Measurements from ENCODE around the gene SPACA5B.

The SPACA5B gene

GRCh38 chrX:48107717-48108116 lies 22.7 kb upstream of the SPACA5B start:
- no peak for TF ChIP-seq MAX (IDR thresholded peaks at IDR 0.05)
- TF ChIP-seq NFIC (IDR thresholded peaks at IDR 0.05) = no peak
- no peak for TF ChIP-seq CREB1 (IDR thresholded peaks at IDR 0.05; ENCODE audit: low read depth)
- TF ChIP-seq EP300 (IDR thresholded peaks at IDR 0.05; ENCODE audit: borderline replicate concordance) = no peak
- no peak for TF ChIP-seq TAF1 (IDR thresholded peaks at IDR 0.05; ENCODE audit: low read depth)
- no peak for TF ChIP-seq FOXM1 (IDR thresholded peaks at IDR 0.05; ENCODE audit: borderline replicate concordance, low read depth)
- TF ChIP-seq CEBPB (IDR thresholded peaks at IDR 0.05) = no peak
- no peak for TF ChIP-seq RAD21 (IDR thresholded peaks at IDR 0.05; ENCODE audit: low read depth)
- TF ChIP-seq TEAD4 (IDR thresholded peaks at IDR 0.05) = no peak
- TF ChIP-seq EGR1 (IDR thresholded peaks at IDR 0.05) = no peak
- no peak for TF ChIP-seq ZBTB7A (IDR thresholded peaks at IDR 0.05; ENCODE audit: low read depth)
- no peak for TF ChIP-seq TCF12 (IDR thresholded peaks at IDR 0.05; ENCODE audit: low read depth)
- no peak for TF ChIP-seq REST (IDR thresholded peaks at IDR 0.05; ENCODE audit: low read depth)
- no peak for TF ChIP-seq YY1 (IDR thresholded peaks at IDR 0.05; ENCODE audit: low read depth)
- no peak for TF ChIP-seq USF1 (IDR thresholded peaks at IDR 0.05)

- no peak for TF ChIP-seq USF1 (IDR thresholded peaks at IDR 0.05)
- no peak for TF ChIP-seq NFIC (IDR thresholded peaks at IDR 0.05)
Observed at GRCh38 chrX:48153769-48154168, 23.3 kb downstream of the SPACA5B start.

- TF ChIP-seq YY1 (IDR thresholded peaks at IDR 0.05; ENCODE audit: low read depth) = no peak
- no peak for TF ChIP-seq ZBTB7A (IDR thresholded peaks at IDR 0.05; ENCODE audit: low read depth)
- TF ChIP-seq EGR1 (IDR thresholded peaks at IDR 0.05) = no peak
- TF ChIP-seq TAF1 (IDR thresholded peaks at IDR 0.05; ENCODE audit: low read depth) = no peak
- TF ChIP-seq NFIC (IDR thresholded peaks at IDR 0.05) = no peak
- no peak for TF ChIP-seq RAD21 (IDR thresholded peaks at IDR 0.05; ENCODE audit: low read depth)
- no peak for TF ChIP-seq USF1 (IDR thresholded peaks at IDR 0.05)
- TF ChIP-seq CEBPB (IDR thresholded peaks at IDR 0.05) = no peak
- TF ChIP-seq CREB1 (IDR thresholded peaks at IDR 0.05; ENCODE audit: low read depth) = no peak
- TF ChIP-seq EP300 (IDR thresholded peaks at IDR 0.05; ENCODE audit: borderline replicate concordance) = no peak
- TF ChIP-seq TEAD4 (IDR thresholded peaks at IDR 0.05) = no peak
Observed at GRCh38 chrX:48154796-48155195, 24.4 kb downstream of the SPACA5B start.

GRCh38 chrX:48156014-48156413 lies 25.6 kb downstream of the SPACA5B start:
- TF ChIP-seq NFIC (IDR thresholded peaks at IDR 0.05) = no peak
- no peak for TF ChIP-seq EP300 (IDR thresholded peaks at IDR 0.05; ENCODE audit: borderline replicate concordance)

GRCh38 chrX:48165241-48165640 lies 34.8 kb downstream of the SPACA5B start:
- TF ChIP-seq USF1 (IDR thresholded peaks at IDR 0.05) (no peak), EP300 (IDR thresholded peaks at IDR 0.05; ENCODE audit: borderline replicate concordance) (no peak), NFIC (IDR thresholded peaks at IDR 0.05) (no peak), FOXM1 (IDR thresholded peaks at IDR 0.05; ENCODE audit: borderline replicate concordance, low read depth) (no peak), MAX (IDR thresholded peaks at IDR 0.05) (no peak), CEBPB (IDR thresholded peaks at IDR 0.05) (no peak), EGR1 (IDR thresholded peaks at IDR 0.05) (no peak), TAF1 (IDR thresholded peaks at IDR 0.05; ENCODE audit: low read depth) (no peak), RAD21 (IDR thresholded peaks at IDR 0.05; ENCODE audit: low read depth) (no peak), ZBTB7A (IDR thresholded peaks at IDR 0.05; ENCODE audit: low read depth) (no peak), YY1 (IDR thresholded peaks at IDR 0.05; ENCODE audit: low read depth) (no peak), REST (IDR thresholded peaks at IDR 0.05; ENCODE audit: low read depth) (no peak), TCF12 (IDR thresholded peaks at IDR 0.05; ENCODE audit: low read depth) (no peak), CREB1 (IDR thresholded peaks at IDR 0.05; ENCODE audit: low read depth) (no peak), TEAD4 (IDR thresholded peaks at IDR 0.05) (no peak)

GRCh38 chrX:48166322-48166721 lies 35.9 kb downstream of the SPACA5B start:
- peak; percentile 39; the same call in 1 of the 2 replicates for TF ChIP-seq REST (IDR thresholded peaks at IDR 0.05; ENCODE audit: low read depth)

Data from Ishikawa (cell line).